Vagina (tissue), 2 donors: ENCODE results near the gene FBXW11. TPM values are rescaled to one million over a fixed set of nuclear protein-coding genes. Genes with fewer than 3 reads are reported as not detected.

Experiments
- DNase-seq, 2 donors: peaks; one replicate each; pipeline ENCODE4 v3.0.0-alpha.2; 2017; ENCODE audit errors: extremely low spot score in 2 of 2
- H3K27ac ChIP-seq: fragments of 200-600 bp; sonication (generic); one replicate; pipeline ENCODE4 v1.5.1; 2019
- H3K27me3 ChIP-seq: fragments of 200-600 bp; sonication (generic); one replicate; pipeline ENCODE4 v1.5.1; 2019
- H3K36me3 ChIP-seq, 2 donors: fragments of 200-600 bp; sonication (generic); one replicate each; pipeline ENCODE4 v1.5.1; 2017 to 2019
- H3K4me1 ChIP-seq: fragments of 200-600 bp; sonication (generic); one replicate; pipeline ENCODE4 v1.5.1; 2019
- H3K4me3 ChIP-seq, 2 donors: fragments of 200-600 bp; sonication (generic); 1 replicate in 1 of 2; 2 replicates in 1 of 2; pipeline ENCODE4 v1.5.1; 2016 to 2019
- H3K9me3 ChIP-seq: fragments of 200-600 bp; sonication (generic); one replicate; pipeline ENCODE4 v1.5.1; 2019
- CTCF ChIP-seq, 3 experiments: fragments of 450-650 bp in 2 of 3; fragments of 200-600 bp in 1 of 3; sonication (generic) in 1 of 3; IDR thresholded peaks; one replicate each; pipeline ENCODE4 v1.5.1; 2017 to 2019; ENCODE audit warnings: antibody characterized with exemption in 3 of 3, mild to moderate bottlenecking in 2 of 3, moderate library complexity in 2 of 3
- POLR2A ChIP-seq, 2 donors: fragments of 450-650 bp; IDR thresholded peaks; one replicate each; pipeline ENCODE4 v1.6.1; 2017; ENCODE audit warnings: antibody characterized with exemption in 2 of 2, mild to moderate bottlenecking in 2 of 2, moderate library complexity in 2 of 2
- POLR2AphosphoS5 ChIP-seq, 2 donors: sonication (generic); formaldehyde crosslinking; IDR thresholded peaks; one replicate each; pipeline ENCODE4 v1.9.0; 2017; ENCODE audit warnings: antibody characterized with exemption in 2 of 2, mild to moderate bottlenecking in 2 of 2, low read depth in 1 of 2; ENCODE audit not compliant: insufficient read depth in 1 of 2
- intact Hi-C: fragments of 100-400 bp; cut with DNase I; formaldehyde crosslinking; loops from one replicate; pipeline ENCODE4 v1.15.1; 2023
- total RNA-seq: library from RNA; depleted of rRNA; stranded (reverse); fragments of >200 nt; gene quantifications from one replicate; pipeline ENCODE4 v1.2.3, GENCODE V29; 2016

Gene FBXW11
- total RNA-seq, 1 donor from 2014 or later = 40.5 TPM

GRCh38 chr5:171954721-171955120 lies 51.7 kb downstream of the FBXW11 start:
- Histone ChIP-seq H3K27me3 (no peaks in the 10 kb centered on the region), H3K4me3 (no peak overlapping the region), H3K9me3 (no peaks in the 10 kb centered on the region), H3K36me3 (no peaks in the 10 kb centered on the region), H3K4me1 (peaks cover 69% of the 10 kb centered on the region), H3K27ac (no peak overlapping the region)
- TF ChIP-seq CTCF (IDR thresholded peaks at IDR 0.05) = no peak
- TF ChIP-seq POLR2AphosphoS5 (IDR thresholded peaks at IDR 0.05; ENCODE audit: insufficient read depth in 1 of 2, low read depth in 1 of 2) = no peak
- TF ChIP-seq POLR2A (IDR thresholded peaks at IDR 0.05) = no peak
- no peak for DNase-seq
- intact Hi-C loops = no loop called here

- Histone ChIP-seq H3K27me3 (no peaks in the 10 kb centered on the region), H3K36me3 (no peaks in the 10 kb centered on the region), H3K9me3 (no peaks in the 10 kb centered on the region), H3K4me1 (peaks cover 65% of the 10 kb centered on the region), H3K4me3 (no peak overlapping the region), H3K27ac (no peak overlapping the region)
- TF ChIP-seq POLR2A (IDR thresholded peaks at IDR 0.05) (no peak), CTCF (IDR thresholded peaks at IDR 0.05) (no peak), POLR2AphosphoS5 (IDR thresholded peaks at IDR 0.05; ENCODE audit: insufficient read depth in 1 of 2, low read depth in 1 of 2) (no peak)
- no peak for DNase-seq
- intact Hi-C loops = no loop called here
These were observed 52.4 kb downstream of the FBXW11 start for GRCh38 chr5:171953860-171954701.

- no peak overlapping the region for H3K4me3 ChIP-seq
- H3K4me1 ChIP-seq = peaks cover 49% of the 10 kb centered on the region
- TF ChIP-seq POLR2A (IDR thresholded peaks at IDR 0.05) (no peak), CTCF (IDR thresholded peaks at IDR 0.05) (no peak), POLR2AphosphoS5 (IDR thresholded peaks at IDR 0.05; ENCODE audit: insufficient read depth in 1 of 2, low read depth in 1 of 2) (no peak)
- H3K36me3 ChIP-seq = no peaks in the 10 kb centered on the region
- H3K27me3 ChIP-seq = no peaks in the 10 kb centered on the region
- no peak overlapping the region for H3K27ac ChIP-seq
- no peaks in the 10 kb centered on the region for H3K9me3 ChIP-seq
- DNase-seq = no peak
- intact Hi-C loops = no loop called here
These were observed 54.4 kb downstream of the FBXW11 start for GRCh38 chr5:171952021-171952420.

DNA sequence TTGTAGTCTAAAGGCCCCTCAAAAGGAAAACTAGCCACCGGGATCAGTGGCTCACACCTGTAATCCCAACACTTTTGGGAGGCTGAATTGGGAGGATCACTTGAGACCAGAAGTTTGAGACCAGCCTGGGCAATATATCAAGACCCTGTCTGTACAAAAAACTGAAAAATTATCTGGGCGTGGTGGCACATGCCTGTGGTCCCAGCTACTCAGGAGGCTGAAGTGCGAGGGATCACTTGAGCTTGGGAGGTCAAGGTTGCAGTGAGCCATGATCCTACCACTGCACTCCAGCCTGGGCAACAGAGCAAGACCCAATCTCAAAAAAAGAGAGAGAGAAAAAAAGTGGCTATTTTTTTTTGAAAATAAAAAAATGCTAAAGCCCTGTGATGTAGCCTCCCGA lies 55.2 kb downstream of the FBXW11 start:
- Histone ChIP-seq H3K4me1 (peaks cover 43% of the 10 kb centered on the region), H3K27me3 (no peaks in the 10 kb centered on the region), H3K9me3 (no peaks in the 10 kb centered on the region), H3K27ac (no peak overlapping the region), H3K4me3 (no peak overlapping the region), H3K36me3 (no peaks in the 10 kb centered on the region)
- intact Hi-C loops = no loop called here
- no peak for DNase-seq
- TF ChIP-seq CTCF (IDR thresholded peaks at IDR 0.05) (no peak), POLR2AphosphoS5 (IDR thresholded peaks at IDR 0.05; ENCODE audit: insufficient read depth in 1 of 2, low read depth in 1 of 2) (no peak), POLR2A (IDR thresholded peaks at IDR 0.05) (no peak)
